HL-60 (cell line): Measurements from ENCODE around the gene RASAL3.

ENCODE experiments used
- DNase-seq, 2 experiments: peaks; one replicate each; pipeline ENCODE4 v3.0.0-alpha.2; 2010 to 2020; ENCODE audit warnings: low read depth in 1 of 2, low spot score in 1 of 2
- H3K27ac ChIP-seq: fragments of 250-450 bp; sonication (Bioruptor Pico); replicated peaks from 2 replicates; pipeline ENCODE4 v1.5.1; 2020; ENCODE audit warnings: mild to moderate bottlenecking, moderate library complexity
- H3K27me3 ChIP-seq: fragments of 250-450 bp; sonication (Bioruptor Pico); 2 replicates; pipeline ENCODE4 v1.5.1; 2021; ENCODE audit warnings: mild to moderate bottlenecking, moderate library complexity; ENCODE audit not compliant: insufficient read depth, poor library complexity, severe bottlenecking
- H3K4me3 ChIP-seq: replicated peaks from 2 replicates; pipeline ENCODE4 v1.5.1; 2011; ENCODE audit warnings: mild to moderate bottlenecking, control low read depth, low read length; ENCODE audit not compliant: insufficient read depth
- GABPA ChIP-seq: IDR thresholded peaks from 2 replicates; pipeline ENCODE4 v1.6.1; 2012; ENCODE audit warnings: low read depth
- POLR2AphosphoS5 ChIP-seq: IDR thresholded peaks from 2 replicates; pipeline ENCODE4 v1.6.1; 2012; ENCODE audit warnings: low read depth
- SPI1 ChIP-seq: IDR thresholded peaks from 2 replicates; pipeline ENCODE4 v1.6.1; 2012; ENCODE audit warnings: low read depth, mild to moderate bottlenecking, borderline replicate concordance
- TF ChIP-seq, protein P1 (sequence below): IDR thresholded peaks from one replicate; pipeline ENCODE4 v1.5.1; 2011; ENCODE audit warnings: low read length, control low read depth, inconsistent platforms; ENCODE audit not compliant: insufficient read depth
- TF ChIP-seq, protein P2 (sequence below): IDR thresholded peaks from 2 replicates; pipeline ENCODE4 v1.6.1; 2012; ENCODE audit warnings: low read depth; ENCODE audit not compliant: insufficient replicate concordance

Gene RASAL3

DNA sequence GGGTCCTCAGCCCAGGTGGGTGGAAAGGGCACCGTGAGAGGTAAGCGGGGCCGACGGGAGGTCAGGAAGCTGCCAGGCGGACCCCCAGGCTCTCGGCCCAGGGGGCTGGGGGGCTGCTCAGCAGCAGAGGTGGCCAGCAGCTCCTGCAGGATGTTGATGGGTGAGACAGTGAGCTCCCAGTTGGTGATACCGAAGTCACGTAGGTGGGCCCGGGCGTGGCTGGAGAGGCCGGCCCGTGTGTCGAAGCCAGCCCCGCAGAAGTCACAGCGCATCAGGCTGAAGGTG is 27.6 kb downstream of the RASAL3 start:
- Histone ChIP-seq H3K27me3 (no peaks in the 10 kb centered on the region), H3K4me3 (no peak overlapping the region), H3K27ac (no peak overlapping the region)
- no peak for DNase-seq
- TF ChIP-seq, protein P1, sequence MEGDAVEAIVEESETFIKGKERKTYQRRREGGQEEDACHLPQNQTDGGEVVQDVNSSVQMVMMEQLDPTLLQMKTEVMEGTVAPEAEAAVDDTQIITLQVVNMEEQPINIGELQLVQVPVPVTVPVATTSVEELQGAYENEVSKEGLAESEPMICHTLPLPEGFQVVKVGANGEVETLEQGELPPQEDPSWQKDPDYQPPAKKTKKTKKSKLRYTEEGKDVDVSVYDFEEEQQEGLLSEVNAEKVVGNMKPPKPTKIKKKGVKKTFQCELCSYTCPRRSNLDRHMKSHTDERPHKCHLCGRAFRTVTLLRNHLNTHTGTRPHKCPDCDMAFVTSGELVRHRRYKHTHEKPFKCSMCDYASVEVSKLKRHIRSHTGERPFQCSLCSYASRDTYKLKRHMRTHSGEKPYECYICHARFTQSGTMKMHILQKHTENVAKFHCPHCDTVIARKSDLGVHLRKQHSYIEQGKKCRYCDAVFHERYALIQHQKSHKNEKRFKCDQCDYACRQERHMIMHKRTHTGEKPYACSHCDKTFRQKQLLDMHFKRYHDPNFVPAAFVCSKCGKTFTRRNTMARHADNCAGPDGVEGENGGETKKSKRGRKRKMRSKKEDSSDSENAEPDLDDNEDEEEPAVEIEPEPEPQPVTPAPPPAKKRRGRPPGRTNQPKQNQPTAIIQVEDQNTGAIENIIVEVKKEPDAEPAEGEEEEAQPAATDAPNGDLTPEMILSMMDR, result no peak

DNA sequence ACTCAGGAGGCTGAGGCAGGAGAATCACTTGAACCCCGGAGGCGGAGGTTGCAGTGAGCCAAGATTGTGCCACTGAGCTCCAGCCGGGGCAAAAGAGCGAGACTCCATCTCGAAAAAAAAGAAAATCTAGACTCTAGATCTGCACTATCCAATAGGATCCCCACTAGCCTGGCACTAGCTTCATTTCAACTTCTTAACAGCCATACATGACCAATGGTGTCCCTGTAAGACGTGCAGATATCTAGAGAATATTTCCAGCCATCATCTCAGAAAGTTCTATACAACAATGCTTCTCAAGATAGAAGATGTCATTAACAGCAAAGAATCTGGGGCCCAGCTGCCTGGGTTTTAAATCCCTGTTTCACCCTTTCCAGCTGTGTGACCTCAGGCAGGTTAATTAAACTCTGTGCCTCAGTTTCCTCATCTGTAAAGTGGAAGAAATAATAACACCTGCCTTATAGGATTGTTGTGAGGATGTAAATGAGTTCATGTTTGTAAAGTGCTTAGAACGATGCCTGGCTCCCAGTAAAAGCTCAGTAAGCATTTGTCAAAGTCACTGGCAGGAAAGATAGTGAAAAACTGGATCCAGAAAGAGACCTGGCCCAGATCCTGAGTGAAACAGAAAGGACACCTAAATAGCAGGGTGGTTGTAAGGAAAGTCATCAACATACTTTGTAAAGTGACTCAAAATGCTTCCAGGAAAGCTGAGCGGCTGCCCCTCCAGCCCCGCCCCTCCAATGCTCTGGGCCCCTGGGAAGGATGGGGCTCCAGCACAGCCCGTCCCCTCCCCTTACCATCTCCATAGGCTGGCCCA is 28.1 kb downstream of the RASAL3 start:
- Histone ChIP-seq H3K4me3 (no peak overlapping the region), H3K27ac (no peak overlapping the region), H3K27me3 (no peaks in the 10 kb centered on the region)
- TF ChIP-seq GABPA (no peak), SPI1 (no peak), POLR2AphosphoS5 (no peak)
- TF ChIP-seq, protein P1, result no peak
- TF ChIP-seq, protein P2, sequence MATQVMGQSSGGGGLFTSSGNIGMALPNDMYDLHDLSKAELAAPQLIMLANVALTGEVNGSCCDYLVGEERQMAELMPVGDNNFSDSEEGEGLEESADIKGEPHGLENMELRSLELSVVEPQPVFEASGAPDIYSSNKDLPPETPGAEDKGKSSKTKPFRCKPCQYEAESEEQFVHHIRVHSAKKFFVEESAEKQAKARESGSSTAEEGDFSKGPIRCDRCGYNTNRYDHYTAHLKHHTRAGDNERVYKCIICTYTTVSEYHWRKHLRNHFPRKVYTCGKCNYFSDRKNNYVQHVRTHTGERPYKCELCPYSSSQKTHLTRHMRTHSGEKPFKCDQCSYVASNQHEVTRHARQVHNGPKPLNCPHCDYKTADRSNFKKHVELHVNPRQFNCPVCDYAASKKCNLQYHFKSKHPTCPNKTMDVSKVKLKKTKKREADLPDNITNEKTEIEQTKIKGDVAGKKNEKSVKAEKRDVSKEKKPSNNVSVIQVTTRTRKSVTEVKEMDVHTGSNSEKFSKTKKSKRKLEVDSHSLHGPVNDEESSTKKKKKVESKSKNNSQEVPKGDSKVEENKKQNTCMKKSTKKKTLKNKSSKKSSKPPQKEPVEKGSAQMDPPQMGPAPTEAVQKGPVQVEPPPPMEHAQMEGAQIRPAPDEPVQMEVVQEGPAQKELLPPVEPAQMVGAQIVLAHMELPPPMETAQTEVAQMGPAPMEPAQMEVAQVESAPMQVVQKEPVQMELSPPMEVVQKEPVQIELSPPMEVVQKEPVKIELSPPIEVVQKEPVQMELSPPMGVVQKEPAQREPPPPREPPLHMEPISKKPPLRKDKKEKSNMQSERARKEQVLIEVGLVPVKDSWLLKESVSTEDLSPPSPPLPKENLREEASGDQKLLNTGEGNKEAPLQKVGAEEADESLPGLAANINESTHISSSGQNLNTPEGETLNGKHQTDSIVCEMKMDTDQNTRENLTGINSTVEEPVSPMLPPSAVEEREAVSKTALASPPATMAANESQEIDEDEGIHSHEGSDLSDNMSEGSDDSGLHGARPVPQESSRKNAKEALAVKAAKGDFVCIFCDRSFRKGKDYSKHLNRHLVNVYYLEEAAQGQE, result no peak
- DNase-seq, result no peak

DNA sequence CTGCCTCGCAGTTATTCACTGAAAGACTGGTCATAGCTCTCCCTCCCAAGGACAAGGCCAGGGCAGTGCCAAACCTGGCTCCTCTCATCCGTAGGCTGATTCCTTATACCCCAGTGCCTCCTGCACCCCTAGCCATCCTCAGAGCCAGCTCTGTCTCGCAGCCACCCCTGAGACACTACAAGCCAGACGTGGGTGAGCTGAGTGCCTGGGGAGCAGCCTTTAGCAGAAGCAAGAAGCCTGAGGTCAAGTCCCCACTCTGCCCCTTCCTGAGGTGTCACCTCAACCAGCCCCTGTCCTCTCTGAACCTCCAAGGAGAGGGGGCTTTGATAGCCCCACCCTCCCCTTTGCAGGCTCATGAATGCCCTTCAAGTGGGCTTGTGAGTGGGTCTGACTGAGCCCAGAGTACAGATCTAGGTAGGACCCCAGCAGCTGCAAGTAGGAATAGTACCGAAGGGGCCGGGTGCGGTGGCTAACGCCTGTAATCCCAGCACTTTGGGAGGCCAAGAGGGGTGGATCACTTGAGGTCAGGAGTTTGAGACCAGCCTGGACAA is 30.8 kb downstream of the RASAL3 start:
- DNase-seq, result no peak
- Histone ChIP-seq H3K4me3 (peak overlapping the region; percentile 75), H3K27ac (no peak overlapping the region), H3K27me3 (no peaks in the 10 kb centered on the region)
- TF ChIP-seq, protein P1, result no peak
- TF ChIP-seq POLR2AphosphoS5 (no peak), GABPA (no peak), SPI1 (no peak)
- TF ChIP-seq, protein P2, result no peak
